IMR-90 (cell line): ENCODE results near the gene HYCC1. TPM values are rescaled to one million over a fixed set of nuclear protein-coding genes. Genes with fewer than 3 reads are reported as not detected.

Source experiments
- ATAC-seq: fragments of 200-7000 bp; cut with Tn5 transposase; 2 replicates; pipeline ENCODE4 v1.9.1; 2020; ENCODE audit warnings: low read depth, mild to moderate bottlenecking, moderate library complexity
- BruUV-seq: library from RNA; stranded (reverse); fragments of 400-500 nt; replicated peaks from 2 replicates; lab custom pipeline; 2021; lab: Mats Ljungman, UMichigan
- CTCF ChIA-PET: fragments of 300-600 bp; formaldehyde crosslinking; extraction: SDS; loops from one replicate; lab custom pipeline; 2021; ENCODE audit warnings: antibody characterized with exemption; lab: Yijun Ruan, JAX
- POLR2A ChIA-PET: fragments of 300-600 bp; sonication (Branson Sonifier 250); formaldehyde crosslinking; loops from one replicate; lab custom pipeline; 2022; ENCODE audit warnings: antibody characterized with exemption; ENCODE audit not compliant: unreplicated experiment; lab: Charles Lee
- DNase-seq: peaks from one replicate; pipeline ENCODE4 v3.0.0; 2013
- H2AFZ ChIP-seq: replicated peaks from 2 replicates; pipeline ENCODE3; 2013; ENCODE audit warnings: low read length, mild to moderate bottlenecking; ENCODE audit not compliant: poor library complexity
- H2AK5ac ChIP-seq: 2 replicates; pipeline ENCODE4 v1.6.1; 2013; ENCODE audit warnings: low read depth, low read length, inconsistent platforms
- H2AK9ac ChIP-seq: replicated peaks from 2 replicates; pipeline ENCODE3; 2013; ENCODE audit warnings: mild to moderate bottlenecking, low read depth, low read length, moderate library complexity; ENCODE audit not compliant: poor library complexity
- H2BK120ac ChIP-seq: 2 replicates; pipeline ENCODE4 v1.6.1; 2013; ENCODE audit warnings: low read depth, low read length, inconsistent platforms
- H2BK15ac ChIP-seq: 3 replicates; pipeline ENCODE4 v1.6.1; 2013; ENCODE audit warnings: low read depth, low read length, inconsistent platforms
- H2BK20ac ChIP-seq: 2 replicates; pipeline ENCODE4 v1.6.1; 2013; ENCODE audit warnings: low read depth, mild to moderate bottlenecking, inconsistent platforms, low read length, moderate library complexity
- H2BK5ac ChIP-seq: 2 replicates; pipeline ENCODE4 v1.6.1; 2013; ENCODE audit warnings: mild to moderate bottlenecking, low read depth, low read length, inconsistent platforms; ENCODE audit not compliant: poor library complexity, severe bottlenecking
- H3K14ac ChIP-seq: replicated peaks from 2 replicates; pipeline ENCODE4 v1.6.1; 2013; ENCODE audit warnings: low read depth, low read length, inconsistent platforms
- H3K18ac ChIP-seq: 2 replicates; pipeline ENCODE4 v1.6.1; 2013; ENCODE audit warnings: low read depth, low read length, control low read depth
- H3K23ac ChIP-seq: 2 replicates; pipeline ENCODE4 v1.6.1; 2013; ENCODE audit warnings: low read depth, low read length, inconsistent platforms
- H3K27ac ChIP-seq: 2 replicates; pipeline ENCODE4 v1.5.1; 2013; ENCODE audit warnings: mild to moderate bottlenecking, control low read depth, low read length; ENCODE audit not compliant: insufficient read depth
- H3K27me3 ChIP-seq: 2 replicates; pipeline ENCODE4 v1.6.1; 2013; ENCODE audit warnings: low read length; ENCODE audit not compliant: control insufficient read depth, insufficient read depth
- H3K36me3 ChIP-seq: 2 replicates; pipeline ENCODE4 v1.6.1; 2013; ENCODE audit warnings: low read length, mixed read lengths; ENCODE audit not compliant: control insufficient read depth, insufficient read depth
- H3K4ac ChIP-seq: 2 replicates; pipeline ENCODE4 v1.6.1; 2013; ENCODE audit warnings: low read depth, low read length, inconsistent platforms
- H3K4me1 ChIP-seq: 2 replicates; pipeline ENCODE4 v1.6.1; 2013; ENCODE audit warnings: low read length, mixed read lengths; ENCODE audit not compliant: control insufficient read depth, insufficient read depth
- H3K4me2 ChIP-seq: 2 replicates; pipeline ENCODE4 v1.6.1; 2013; ENCODE audit warnings: low read depth, mild to moderate bottlenecking, control low read depth, low read length, moderate library complexity
- H3K4me3 ChIP-seq: 2 replicates; pipeline ENCODE4 v1.5.1; 2013; ENCODE audit warnings: low read depth, mild to moderate bottlenecking, control low read depth, low read length, moderate library complexity; ENCODE audit not compliant: insufficient read depth
- H3K56ac ChIP-seq: 2 replicates; pipeline ENCODE4 v1.6.1; 2013; ENCODE audit warnings: low read length, inconsistent platforms; ENCODE audit not compliant: insufficient read depth; ENCODE audit errors: extremely low read depth
- H3K79me1 ChIP-seq, 2 experiments: 2 replicates each; pipeline ENCODE4 v1.6.1; 2013; ENCODE audit warnings: low read length in 2 of 2, inconsistent platforms in 1 of 2, low read depth in 1 of 2
- H3K9ac ChIP-seq: 2 replicates; pipeline ENCODE4 v1.6.1; 2013; ENCODE audit warnings: low read depth, low read length, control low read depth
- H3K9me1 ChIP-seq: 2 replicates; pipeline ENCODE4 v1.6.1; 2013; ENCODE audit warnings: low read length, inconsistent platforms; ENCODE audit not compliant: insufficient read depth
- H3K9me3 ChIP-seq: 2 replicates; pipeline ENCODE4 v1.6.1; 2013; ENCODE audit warnings: low read length; ENCODE audit not compliant: control insufficient read depth, insufficient read depth
- H4K20me1 ChIP-seq: 2 replicates; pipeline ENCODE4 v1.6.1; 2013; ENCODE audit warnings: low read length, inconsistent platforms; ENCODE audit not compliant: insufficient read depth
- H4K5ac ChIP-seq: 2 replicates; pipeline ENCODE4 v1.6.1; 2013; ENCODE audit warnings: mild to moderate bottlenecking, low read depth, low read length, control low read depth
- H4K8ac ChIP-seq, 2 experiments: 2 replicates each; pipeline ENCODE4 v1.6.1; 2013; ENCODE audit warnings: low read depth in 2 of 2, low read length in 2 of 2, control low read depth in 1 of 2, inconsistent platforms in 1 of 2
- H4K91ac ChIP-seq: 2 replicates; pipeline ENCODE4 v1.6.1; 2013; ENCODE audit warnings: low read depth, low read length, inconsistent platforms; ENCODE audit not compliant: insufficient read depth
- CTCF ChIP-seq: conservative IDR thresholded peaks from 2 replicates; pipeline ENCODE4 v1.5.1; 2012; ENCODE audit warnings: mild to moderate bottlenecking, low read depth, low read length, improper control_type of control experiment
- WGBS, 2 experiments: methylation state at CpG; one replicate each; pipeline versions ENCODE4 v1.1.5 to v1.1.7; 2013; ENCODE audit warnings: missing lambda C conversion rate in 2 of 2; ENCODE audit not compliant: insufficient read length in 1 of 2; ENCODE audit errors: extremely low coverage in 2 of 2; 5-methylcytosine and 5-hydroxymethylcytosine counted together
- dilution Hi-C: fragments of 300-500 bp; cut with HindIII; formaldehyde crosslinking; loops from one replicate; pipeline ENCODE4 v1.14.3; 2018; ENCODE audit warnings: low sequenced_read_pairs; ENCODE audit not compliant: unreplicated experiment
- in situ Hi-C: fragments of 300-500 bp; cut with MboI; formaldehyde crosslinking; loops from 3 replicates; pipeline ENCODE4 v1.14.3; 2019; ENCODE audit warnings: low sequenced_read_pairs, inconsistent platforms, mixed read lengths
- intact Hi-C: fragments of 100-400 bp; cut with micrococcal nuclease; formaldehyde crosslinking; loops from 2 replicates; pipeline ENCODE4 v1.10.0; 2022
- polyA plus RNA-seq, 3 experiments: library from polyadenylated mRNA; depleted of rRNA; stranded (reverse); fragments of >200 nt; gene quantifications; 2 replicates each; pipeline ENCODE4 v1.2.3, GENCODE V29; 2012; ENCODE audit warnings: low replicate concordance in 1 of 3
- total RNA-seq: library from RNA; depleted of rRNA; stranded (reverse); fragments of >200 nt; gene quantifications from 2 replicates; pipeline ENCODE4 v1.2.3, GENCODE V29; 2012

The HYCC1 gene
- total and polyA plus RNA-seq, 2 of the 4 experiments (the other 2 are of a cell fraction): 44.1 to 78.3 TPM

DNA sequence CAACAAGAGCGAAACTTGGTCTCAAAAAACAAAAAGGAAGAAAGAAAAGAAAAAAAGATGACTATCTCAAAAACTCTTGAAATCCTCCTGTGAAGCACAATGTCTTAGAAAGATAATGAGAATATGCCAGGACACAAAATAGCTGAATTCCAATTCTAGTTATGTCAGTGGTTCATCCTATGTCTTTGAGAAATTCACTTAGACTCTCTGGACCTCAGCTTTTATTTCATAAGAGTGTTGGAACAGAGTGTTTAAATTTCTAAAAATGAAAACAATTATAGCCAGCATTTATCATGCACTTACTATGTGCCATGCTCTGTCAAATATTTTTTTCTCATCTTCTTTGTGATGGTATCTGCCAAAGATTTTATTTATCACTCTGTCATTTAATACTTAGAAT, 13.3 kb upstream of the HYCC1 start:
- intact Hi-C loops (no loop called here), dilution Hi-C loops (no loop called here), in situ Hi-C loops (no loop called here)
- no peaks in the 10 kb centered on the region for H3K36me3 ChIP-seq
- peaks cover 7% of the 10 kb centered on the region for H3K4me1 ChIP-seq
- no TSS peak for BruUV-seq
- no peak overlapping the region for H2AK9ac ChIP-seq
- no peak for DNase-seq
- H3K4ac ChIP-seq: no peak overlapping the region
- H3K9me1 ChIP-seq: peaks cover 7% of the 10 kb centered on the region
- H3K9ac ChIP-seq: no peak overlapping the region
- no peaks in the 10 kb centered on the region for H3K79me1 ChIP-seq
- H3K27me3 ChIP-seq: no peaks in the 10 kb centered on the region
- H3K14ac ChIP-seq: no peak overlapping the region
- H3K9me3 ChIP-seq: no peaks in the 10 kb centered on the region
- no peak overlapping the region for H2BK15ac ChIP-seq
- no peak overlapping the region for H2AK5ac ChIP-seq
- no peak overlapping the region for H3K4me2 ChIP-seq
- H3K23ac ChIP-seq: no peak overlapping the region
- ChIA-PET CTCF (interaction anchor here (0.7 kb wide), 1 partner anchor 492 kb away, joined by 3 read pairs; no protein-coding TSS in a partner anchor), POLR2A (no interaction called here)
- H3K27ac ChIP-seq: no peak overlapping the region
- WGBS, 2 experiments: no CpG with 5 or more reads among the region's 1 CpG
- no peak overlapping the region for H2BK120ac ChIP-seq
- no peak overlapping the region for H2AFZ ChIP-seq
- no peak overlapping the region for H2BK5ac ChIP-seq
- H4K20me1 ChIP-seq: no peaks in the 10 kb centered on the region
- no peak overlapping the region for H3K18ac ChIP-seq
- ATAC-seq: no peak
- H4K91ac ChIP-seq: no peak overlapping the region
- H2BK20ac ChIP-seq: no peak overlapping the region
- no peak overlapping the region for H4K5ac ChIP-seq
- no peak overlapping the region for H3K4me3 ChIP-seq
- no peak for TF ChIP-seq CTCF
- H4K8ac ChIP-seq: no peak overlapping the region
- H3K56ac ChIP-seq: no peak overlapping the region
